NCI-H2029 treated with DMSO at 0.1 percent for 48 hours (cell line): Measurements from ENCODE around the gene AOC1.
A peak's percentile ranks its signal among the peaks of the same experiment; 100 is the strongest.

Source experiments
- DNase-seq: peaks from one replicate; lab custom pipeline; 2025; lab: John Stamatoyannopoulos, UW

The AOC1 gene

GRCh38 chr7:150857276-150858055 lies 5.1 kb downstream of the AOC1 start:
- DNase-seq, result no peak

GRCh38 chr7:150858236-150859197 lies 6.2 kb downstream of the AOC1 start:
- no peak for DNase-seq

GRCh38 chr7:150860291-150860977 lies 8.1 kb downstream of the AOC1 start:
- no peak for DNase-seq

- no peak for DNase-seq
Measured at GRCh38 chr7:150860978-150861295, 8.6 kb downstream of the AOC1 start.

GRCh38 chr7:150862356-150862755 lies 10.0 kb downstream of the AOC1 start:
- no peak for DNase-seq

- no peak for DNase-seq
Measured at GRCh38 chr7:150863946-150864345, 11.6 kb downstream of the AOC1 start.

- no peak for DNase-seq
Measured at GRCh38 chr7:150866932-150867564, 14.7 kb downstream of the AOC1 start.

GRCh38 chr7:150867605-150868004 lies 15.3 kb downstream of the AOC1 start:
- DNase-seq, result no peak

GRCh38 chr7:150869467-150869866 lies 17.1 kb downstream of the AOC1 start:
- DNase-seq, result no peak

- no peak for DNase-seq
Measured at GRCh38 chr7:150871601-150872000, 19.3 kb downstream of the AOC1 start.

GRCh38 chr7:150874401-150875198 lies 22.3 kb downstream of the AOC1 start:
- DNase-seq, result no peak

- no peak for DNase-seq
Measured at GRCh38 chr7:150875791-150876190, 23.5 kb downstream of the AOC1 start.

GRCh38 chr7:150876817-150877526 lies 24.7 kb downstream of the AOC1 start:
- DNase-seq, result peak; percentile 85

- DNase-seq, result no peak
Measured at GRCh38 chr7:150877536-150877935, 25.2 kb downstream of the AOC1 start.

GRCh38 chr7:150879345-150879744 lies 27.0 kb downstream of the AOC1 start:
- DNase-seq, result no peak

GRCh38 chr7:150881189-150881588 lies 28.9 kb downstream of the AOC1 start:
- DNase-seq, result no peak

- DNase-seq, result no peak
Measured at GRCh38 chr7:150890853-150891584, 38.7 kb downstream of the AOC1 start.

GRCh38 chr7:150891740-150892139 lies 39.4 kb downstream of the AOC1 start:
- no peak for DNase-seq

GRCh38 chr7:150895809-150896208 lies 43.5 kb downstream of the AOC1 start:
- no peak for DNase-seq
